Neuron (in vitro differentiated cells): ENCODE measurements around the gene MSGN1.

Experiments used
- H2AFZ ChIP-seq: one replicate; pipeline ENCODE4 v1.6.1; 2013; ENCODE audit warnings: low read depth, mild to moderate bottlenecking, inconsistent platforms, low read length, moderate library complexity
- H3K27me3 ChIP-seq: one replicate; pipeline ENCODE4 v1.6.1; 2013; ENCODE audit warnings: low read length; ENCODE audit not compliant: insufficient read depth
- H3K36me3 ChIP-seq: one replicate; pipeline ENCODE4 v1.6.1; 2013; ENCODE audit warnings: low read length; ENCODE audit not compliant: insufficient read depth
- H3K4me1 ChIP-seq: one replicate; pipeline ENCODE4 v1.6.1; 2013; ENCODE audit warnings: low read length; ENCODE audit not compliant: insufficient read depth
- H3K4me3 ChIP-seq: 2 replicates; pipeline ENCODE4 v1.5.1; 2013; ENCODE audit warnings: mild to moderate bottlenecking, low read length, moderate library complexity
- H3K9me3 ChIP-seq: one replicate; pipeline ENCODE4 v1.6.1; 2013; ENCODE audit warnings: low read length

Gene MSGN1

GRCh38 chr2:17816396-17817245 is at the start of gene MSGN1:
Gene MSGN1 (plus strand): TSS chr2:17816460. CDS start chr2:17816519, 59 bp downstream.
- H2AFZ ChIP-seq = no peak within 1 kb of the TSS
- no peaks in the 10 kb centered on the region for H3K9me3 ChIP-seq
- H3K4me3 ChIP-seq = no peak within 1 kb of the TSS
- H3K27me3 ChIP-seq = no peaks in the 10 kb centered on the region
- no peaks in the 10 kb centered on the region for H3K36me3 ChIP-seq
- no peaks in the 10 kb centered on the region for H3K4me1 ChIP-seq

GRCh38 chr2:17768894-17769293 is 47.4 kb upstream of the MSGN1 start:
- H3K36me3 ChIP-seq = peaks cover 33% of the 10 kb centered on the region
- no peaks in the 10 kb centered on the region for H3K9me3 ChIP-seq
- no peak overlapping the region for H3K4me3 ChIP-seq
- no peaks in the 10 kb centered on the region for H3K27me3 ChIP-seq
- H3K4me1 ChIP-seq = no peaks in the 10 kb centered on the region
- H2AFZ ChIP-seq = no peak overlapping the region

- H3K36me3 ChIP-seq = peaks cover 47% of the 10 kb centered on the region
- no peaks in the 10 kb centered on the region for H3K4me1 ChIP-seq
- no peak overlapping the region for H2AFZ ChIP-seq
- no peak overlapping the region for H3K4me3 ChIP-seq
- H3K27me3 ChIP-seq = no peaks in the 10 kb centered on the region
- no peaks in the 10 kb centered on the region for H3K9me3 ChIP-seq
Observed at GRCh38 chr2:17771956-17772355, 44.3 kb upstream of the MSGN1 start.

- no peaks in the 10 kb centered on the region for H3K9me3 ChIP-seq
- no peaks in the 10 kb centered on the region for H3K27me3 ChIP-seq
- no peak overlapping the region for H3K4me3 ChIP-seq
- no peaks in the 10 kb centered on the region for H3K4me1 ChIP-seq
- H2AFZ ChIP-seq = no peak overlapping the region
- peaks cover 43% of the 10 kb centered on the region for H3K36me3 ChIP-seq
Observed at GRCh38 chr2:17772532-17772931, 43.7 kb upstream of the MSGN1 start.

- no peaks in the 10 kb centered on the region for H3K9me3 ChIP-seq
- H3K4me3 ChIP-seq = no peak overlapping the region
- no peak overlapping the region for H2AFZ ChIP-seq
- H3K27me3 ChIP-seq = no peaks in the 10 kb centered on the region
- peaks cover 38% of the 10 kb centered on the region for H3K36me3 ChIP-seq
- H3K4me1 ChIP-seq = no peaks in the 10 kb centered on the region
Observed at GRCh38 chr2:17780546-17780945, 35.7 kb upstream of the MSGN1 start.

GRCh38 chr2:17781482-17781881 is 34.8 kb upstream of the MSGN1 start:
- H2AFZ ChIP-seq = no peak overlapping the region
- no peak overlapping the region for H3K4me3 ChIP-seq
- no peaks in the 10 kb centered on the region for H3K27me3 ChIP-seq
- peaks cover 35% of the 10 kb centered on the region for H3K36me3 ChIP-seq
- H3K4me1 ChIP-seq = no peaks in the 10 kb centered on the region
- no peaks in the 10 kb centered on the region for H3K9me3 ChIP-seq

GRCh38 chr2:17786727-17787126 is 29.5 kb upstream of the MSGN1 start:
- H3K36me3 ChIP-seq = peaks cover 5% of the 10 kb centered on the region
- H3K4me1 ChIP-seq = no peaks in the 10 kb centered on the region
- H3K9me3 ChIP-seq = no peaks in the 10 kb centered on the region
- H3K4me3 ChIP-seq = no peak overlapping the region
- no peaks in the 10 kb centered on the region for H3K27me3 ChIP-seq
- no peak overlapping the region for H2AFZ ChIP-seq

GRCh38 chr2:17788773-17789172 is 27.5 kb upstream of the MSGN1 start:
- Histone ChIP-seq H3K27me3 (no peaks in the 10 kb centered on the region), H3K9me3 (no peaks in the 10 kb centered on the region), H2AFZ (no peak overlapping the region), H3K4me1 (no peaks in the 10 kb centered on the region), H3K36me3 (no peaks in the 10 kb centered on the region), H3K4me3 (no peak overlapping the region)

- H2AFZ ChIP-seq = no peak overlapping the region
- no peaks in the 10 kb centered on the region for H3K9me3 ChIP-seq
- H3K27me3 ChIP-seq = peaks cover 6% of the 10 kb centered on the region
- H3K4me1 ChIP-seq = peaks cover 3% of the 10 kb centered on the region
- no peaks in the 10 kb centered on the region for H3K36me3 ChIP-seq
- no peak overlapping the region for H3K4me3 ChIP-seq
Observed at GRCh38 chr2:17790536-17790935, 25.7 kb upstream of the MSGN1 start.

- Histone ChIP-seq H3K36me3 (no peaks in the 10 kb centered on the region), H3K9me3 (no peaks in the 10 kb centered on the region)
Observed at GRCh38 chr2:17791121-17791816, 25.0 kb upstream of the MSGN1 start.

GRCh38 chr2:17791817-17792130 is 24.5 kb upstream of the MSGN1 start:
- Histone ChIP-seq H2AFZ (no peak overlapping the region), H3K36me3 (no peaks in the 10 kb centered on the region), H3K4me3 (no peak overlapping the region), H3K4me1 (peaks cover 3% of the 10 kb centered on the region), H3K27me3 (peaks cover 6% of the 10 kb centered on the region), H3K9me3 (no peaks in the 10 kb centered on the region)

More at GRCh38 chr2:17791121-17791816, 25.0 kb upstream of the MSGN1 start:
- Histone ChIP-seq H3K4me3 (no peak overlapping the region), H3K27me3 (peaks cover 6% of the 10 kb centered on the region), H3K4me1 (peaks cover 3% of the 10 kb centered on the region), H2AFZ (no peak overlapping the region)

GRCh38 chr2:17792515-17792914 is 23.7 kb upstream of the MSGN1 start:
- Histone ChIP-seq H3K36me3 (no peaks in the 10 kb centered on the region), H3K9me3 (no peaks in the 10 kb centered on the region), H3K4me3 (no peak overlapping the region), H3K4me1 (peaks cover 3% of the 10 kb centered on the region), H2AFZ (no peak overlapping the region), H3K27me3 (peaks cover 6% of the 10 kb centered on the region)

- no peaks in the 10 kb centered on the region for H3K36me3 ChIP-seq
- H2AFZ ChIP-seq = no peak overlapping the region
- H3K4me1 ChIP-seq = peaks cover 3% of the 10 kb centered on the region
- H3K9me3 ChIP-seq = no peaks in the 10 kb centered on the region
- H3K4me3 ChIP-seq = no peak overlapping the region
- H3K27me3 ChIP-seq = peaks cover 6% of the 10 kb centered on the region
Observed at GRCh38 chr2:17793296-17793695, 23.0 kb upstream of the MSGN1 start.
